ENCODE data around the gene MACROD2.
"Not testable (repeated sequence)": the region's sequence is repeated elsewhere in the genome, so short reads cannot be mapped to it uniquely, and the experiment has no call there.

Gene MACROD2

DNA sequence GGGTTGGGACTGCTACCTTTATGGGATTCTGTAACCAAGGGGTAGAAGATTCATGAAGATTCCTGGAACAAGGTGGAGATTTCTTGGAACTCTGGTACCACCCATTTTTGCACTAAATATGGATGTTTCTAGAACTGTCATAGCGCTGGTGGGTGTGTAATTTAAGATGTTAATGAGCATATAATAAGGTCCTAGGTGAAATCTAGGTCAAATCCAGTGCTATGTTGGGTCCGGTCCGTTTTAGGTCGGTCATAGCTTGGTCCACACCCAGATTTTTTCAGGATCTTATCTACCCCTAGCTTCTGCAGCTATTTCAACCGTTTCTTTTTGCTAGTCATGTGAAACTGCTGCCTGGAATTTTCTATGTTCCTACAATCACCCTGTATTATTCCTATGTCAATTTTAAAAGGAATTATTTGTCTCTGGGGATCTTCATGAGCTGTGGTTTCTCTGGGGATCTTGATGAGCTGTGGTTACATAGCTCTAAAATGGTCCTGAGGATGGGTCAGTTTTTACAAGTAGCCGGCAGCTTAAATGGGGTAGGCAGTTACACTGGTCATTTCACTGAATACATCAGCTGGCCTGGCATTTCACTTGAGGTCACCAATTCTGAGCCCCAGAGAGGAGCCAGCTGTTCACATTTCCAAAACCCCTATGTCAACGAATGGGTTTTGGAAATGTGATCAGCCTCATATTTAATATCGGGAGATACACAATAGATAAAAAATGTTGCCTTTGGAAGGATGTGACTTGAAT, 994.4 kb downstream of the MACROD2 start:
- no peak for DNase-seq
- intact Hi-C loops (cut with DNase I) = no loop called here

DNA sequence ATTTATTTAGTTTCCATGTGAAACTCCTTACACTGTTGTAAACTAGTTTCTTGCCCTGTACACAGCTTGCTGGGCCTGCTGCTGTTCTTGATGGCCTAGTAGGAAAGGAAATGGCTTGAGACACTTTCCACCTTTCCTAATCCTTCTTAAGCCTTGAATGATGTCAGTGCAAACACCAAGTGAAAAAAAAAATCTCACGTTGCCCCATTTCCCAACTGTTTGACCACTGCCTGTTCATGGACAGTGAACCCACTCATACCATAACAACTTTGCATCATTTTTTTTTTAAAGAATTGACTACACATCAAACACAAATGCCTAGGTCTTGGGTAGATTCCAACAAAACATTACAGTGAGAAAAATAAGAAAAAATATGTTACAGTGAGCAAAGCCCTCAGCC, 995.7 kb downstream of the MACROD2 start:
- intact Hi-C loops (cut with DNase I) = no loop called here
- DNase-seq = no peak

DNA sequence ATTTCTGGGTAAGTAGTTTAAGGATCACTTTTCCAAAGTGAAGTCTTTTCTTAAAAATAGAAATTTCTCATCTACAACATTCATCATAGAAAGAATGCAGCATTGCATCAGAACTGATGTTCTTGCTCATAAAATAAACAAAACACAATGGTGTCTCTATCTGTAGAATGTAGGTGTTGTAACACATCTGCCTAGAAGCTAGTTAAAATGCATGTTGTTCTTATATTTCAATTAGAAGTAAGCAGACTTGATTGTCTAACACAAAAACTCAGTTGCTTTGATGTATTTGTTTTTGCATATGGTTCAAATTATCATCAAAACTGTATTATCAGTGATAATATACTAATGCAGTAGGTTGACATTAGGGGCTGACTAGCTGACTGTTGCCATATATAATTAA, 996.8 kb downstream of the MACROD2 start:
- intact Hi-C loops (cut with DNase I) = no loop called here
- no peak for DNase-seq

DNA sequence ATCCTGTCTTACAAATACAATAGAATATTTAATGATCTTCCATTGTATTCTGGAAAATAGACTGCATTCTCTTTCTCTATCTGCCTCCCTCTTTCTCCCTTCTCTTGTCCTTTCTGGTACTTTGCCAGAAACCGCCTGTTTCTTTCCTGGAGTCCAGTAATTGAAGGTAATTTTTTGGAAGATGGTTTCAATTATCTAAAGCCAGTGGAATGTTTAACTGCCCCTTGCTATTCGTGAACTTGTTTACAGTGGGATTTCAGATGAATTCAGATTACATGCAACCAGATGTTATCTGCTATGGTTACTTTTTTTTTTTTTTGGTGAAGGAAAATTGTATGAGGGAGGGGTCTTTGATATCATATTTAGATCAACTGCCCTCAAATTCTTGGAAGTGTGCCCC, 997.6 kb downstream of the MACROD2 start:
- intact Hi-C loops (cut with DNase I) = no loop called here
- no peak for DNase-seq

DNA sequence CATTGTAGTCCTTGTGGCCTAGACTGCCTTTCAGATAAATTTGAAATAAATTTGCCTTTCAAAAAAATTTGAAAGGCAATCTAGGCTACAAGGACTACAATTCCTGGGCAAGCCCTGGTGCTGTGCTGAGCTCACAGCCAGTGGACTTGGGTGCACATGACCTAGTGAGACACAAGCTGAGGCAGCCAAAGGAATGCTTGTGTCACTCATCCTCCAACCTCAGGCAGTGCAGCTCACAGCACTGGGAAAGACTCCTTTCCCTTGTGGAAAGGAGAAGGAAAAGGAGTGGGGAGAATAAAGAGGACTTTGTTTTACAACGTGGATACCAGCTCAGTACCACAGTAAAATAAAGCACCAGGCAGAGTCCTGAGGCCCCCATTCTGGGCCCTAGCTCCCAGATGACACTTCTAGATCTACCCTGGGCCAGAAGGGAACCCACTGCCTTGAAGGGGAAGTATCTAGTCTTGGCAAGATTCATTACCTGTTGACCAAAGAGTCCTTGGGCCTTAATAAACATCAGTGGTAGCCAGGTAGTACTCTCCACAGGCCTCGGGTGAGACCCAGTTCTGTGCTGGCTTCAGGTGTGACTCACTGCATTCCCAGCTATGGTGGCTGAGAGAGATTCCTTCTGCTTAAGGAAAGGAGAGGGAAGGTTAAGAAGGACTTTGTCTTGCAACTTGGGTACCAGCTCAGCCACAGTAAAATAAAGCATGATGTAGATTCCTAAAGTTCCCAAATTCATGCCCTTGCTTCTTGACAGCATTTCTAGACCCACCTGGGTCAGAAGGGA, 1001.8 kb downstream of the MACROD2 start:
- no peak for DNase-seq
- intact Hi-C loops (cut with DNase I) = no loop called here

DNA sequence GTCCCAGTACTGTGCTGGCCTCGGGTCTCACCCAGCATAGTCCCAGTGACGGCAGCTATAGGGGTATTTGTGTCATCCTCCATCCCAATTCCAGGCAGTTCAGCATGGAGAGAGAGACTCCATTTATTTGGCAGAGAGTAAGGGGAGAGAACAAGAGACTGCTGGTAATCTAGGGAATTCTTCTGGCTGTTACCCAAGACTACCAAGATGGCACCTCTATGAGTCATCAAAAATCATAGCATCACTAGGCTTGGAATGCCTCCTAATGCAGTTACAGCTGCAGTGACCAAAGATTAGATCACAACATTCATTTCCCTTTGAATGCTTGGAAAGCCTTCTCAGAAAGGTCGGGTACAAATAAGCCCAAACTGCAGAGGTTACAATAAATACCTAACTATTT, 1002.5 kb downstream of the MACROD2 start:
- intact Hi-C loops (cut with DNase I) = no loop called here
- no peak for DNase-seq

DNA sequence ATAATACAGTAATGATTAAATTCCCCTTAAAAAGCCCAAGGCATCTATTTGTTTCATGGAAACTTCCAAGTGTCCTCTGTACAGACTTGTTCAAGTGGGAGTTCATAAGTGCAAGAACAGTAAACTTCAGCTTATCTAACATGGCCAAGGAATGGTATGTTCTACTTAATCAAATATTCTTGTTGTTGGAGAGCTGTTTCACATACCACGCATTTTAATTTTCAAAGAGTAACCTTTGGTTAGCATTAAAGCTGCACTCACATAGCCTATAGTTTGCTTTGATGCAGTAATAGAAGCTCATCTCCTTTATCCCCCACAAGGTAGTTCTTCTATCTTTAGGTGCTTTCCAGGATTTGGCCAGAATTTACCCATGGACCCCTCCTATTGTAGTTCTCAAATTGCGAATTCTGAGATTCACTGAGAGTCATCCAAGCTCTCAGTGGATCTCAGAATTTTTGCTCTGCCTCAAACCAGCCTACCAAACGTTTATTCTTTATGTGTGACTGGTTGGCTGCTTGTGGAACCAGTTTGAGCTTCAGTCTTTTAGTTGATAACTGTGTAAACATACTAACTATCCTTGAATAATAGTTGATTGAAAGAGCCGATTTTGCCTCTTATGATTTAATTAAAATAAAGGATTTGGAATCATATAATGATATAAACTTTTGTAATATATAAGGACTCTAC, 1010.1 kb downstream of the MACROD2 start:
- DNase-seq = no peak
- intact Hi-C loops (cut with DNase I) = no loop called here

DNA sequence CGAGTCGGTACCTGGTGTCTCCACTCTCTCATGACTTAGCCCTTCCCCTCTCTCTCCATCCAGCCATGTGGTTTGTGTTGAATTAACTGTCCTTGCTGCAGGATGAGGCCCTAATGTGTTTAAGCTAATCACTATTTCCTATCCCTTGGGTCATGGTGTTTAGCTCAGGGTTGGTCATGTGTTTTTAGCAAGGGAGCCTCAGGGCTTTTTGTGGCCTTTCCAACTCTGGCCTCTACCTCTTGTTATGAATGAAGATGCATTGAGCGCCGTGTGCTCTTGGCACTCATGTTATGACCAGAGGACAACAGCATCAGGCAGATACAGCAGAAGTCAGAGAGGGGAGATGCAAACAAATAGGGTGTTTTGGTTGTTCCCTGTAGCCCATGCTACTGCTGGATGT, 1016.3 kb downstream of the MACROD2 start:
- DNase-seq = no peak

DNA sequence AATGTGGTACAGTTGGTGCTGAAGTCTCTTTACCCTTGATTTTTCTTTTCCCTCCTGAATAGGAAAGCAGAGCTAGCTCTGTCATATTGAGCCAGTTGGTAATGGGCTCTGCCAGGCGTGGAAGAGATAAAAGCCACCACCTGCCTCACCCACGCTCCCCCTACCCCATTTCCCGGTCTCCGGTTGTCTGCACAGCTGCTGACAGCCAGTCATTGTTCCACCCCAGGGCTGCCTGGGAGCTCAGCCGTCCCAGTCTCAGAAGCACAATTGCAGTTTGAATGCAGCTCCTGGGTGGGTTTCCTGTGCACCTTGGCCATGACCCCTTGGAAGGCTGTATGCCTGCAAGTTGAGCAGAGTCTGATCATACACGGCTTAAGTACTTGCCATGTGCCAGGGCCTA, 1017.2 kb downstream of the MACROD2 start:
- intact Hi-C loops (cut with DNase I) = no loop called here
- DNase-seq = no peak

More for the DNA sequence above, 1016.3 kb downstream of the MACROD2 start:
- intact Hi-C loops (cut with DNase I) = no loop called here

DNA sequence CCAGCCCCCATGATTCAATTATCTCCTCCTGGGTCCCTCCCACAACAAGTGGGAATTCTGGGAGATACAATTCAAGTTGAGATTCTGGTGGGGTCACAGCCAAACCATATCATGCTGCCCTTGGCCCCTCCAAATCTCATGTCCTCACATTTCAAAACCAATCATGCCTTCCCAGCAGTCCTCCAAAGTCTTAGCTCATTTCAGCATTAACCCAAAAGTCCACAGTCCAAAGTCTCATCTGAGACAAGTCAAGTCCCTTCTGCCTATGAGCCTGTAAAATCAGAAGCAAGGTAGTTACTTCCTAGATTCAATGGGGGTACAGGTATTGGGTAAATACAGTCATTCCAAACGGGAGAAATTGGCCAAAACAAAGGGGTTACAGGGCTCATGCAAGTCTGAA, 1021.6 kb downstream of the MACROD2 start:
- intact Hi-C loops (cut with DNase I); DNase-seq: not testable (repeated sequence)

DNA sequence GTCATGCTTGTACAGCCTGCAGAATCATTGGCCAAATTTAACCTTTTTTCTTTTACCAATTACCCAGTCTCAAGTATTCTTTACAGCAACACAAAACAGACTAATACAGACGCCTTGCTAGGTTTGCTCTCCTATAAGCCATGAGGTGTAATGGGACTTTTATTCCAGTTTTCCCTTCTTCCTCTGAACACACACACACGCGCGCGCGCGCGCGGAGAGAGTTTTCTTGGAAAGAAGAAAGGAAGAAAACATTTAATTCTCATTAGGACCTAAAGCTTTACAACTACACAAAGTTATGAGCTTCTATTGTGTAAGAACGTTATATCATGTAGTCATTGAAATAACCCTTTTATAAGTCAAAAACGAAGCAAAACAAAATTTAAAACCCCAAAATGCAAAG, 1023.6 kb downstream of the MACROD2 start:
- intact Hi-C loops (cut with DNase I) = no loop called here
- no peak for DNase-seq

DNA sequence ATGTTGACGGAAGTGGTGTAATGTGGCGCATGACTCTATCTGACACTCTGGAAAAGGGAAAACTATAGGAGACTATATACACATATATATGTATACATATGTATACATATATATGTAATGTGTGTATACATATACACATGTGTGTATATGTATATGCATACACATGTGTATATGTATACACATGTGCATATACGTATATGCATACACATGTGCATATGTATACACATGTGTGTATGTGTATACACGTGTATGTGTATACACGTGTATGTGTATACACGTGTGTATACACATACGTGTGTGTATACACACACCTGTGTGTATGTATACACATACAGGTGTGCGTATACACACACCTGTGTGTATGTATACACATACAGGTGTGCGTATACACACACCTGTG, 1025.5 kb downstream of the MACROD2 start:
- intact Hi-C loops (cut with DNase I) = no loop called here
- DNase-seq = no peak

DNA sequence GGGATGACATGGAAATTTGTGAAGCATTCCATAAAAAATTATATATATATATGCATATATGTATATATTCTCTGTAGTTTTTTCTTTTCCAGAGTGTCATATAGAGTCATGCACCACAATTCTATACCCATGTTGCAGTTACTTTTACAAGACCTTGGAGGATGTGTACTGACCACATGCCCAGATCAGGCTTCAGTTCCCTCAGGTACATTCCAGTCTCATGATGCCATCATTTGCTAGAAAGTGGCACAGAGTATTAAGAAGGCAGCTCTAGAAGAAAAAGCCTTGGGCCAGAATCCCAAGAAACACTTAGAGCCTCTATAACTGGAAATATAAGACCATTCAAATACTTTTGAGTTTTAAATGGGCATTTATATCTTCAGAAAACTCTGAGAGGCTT, 1027.6 kb downstream of the MACROD2 start:
- intact Hi-C loops (cut with DNase I) = no loop called here
- no peak for DNase-seq

DNA sequence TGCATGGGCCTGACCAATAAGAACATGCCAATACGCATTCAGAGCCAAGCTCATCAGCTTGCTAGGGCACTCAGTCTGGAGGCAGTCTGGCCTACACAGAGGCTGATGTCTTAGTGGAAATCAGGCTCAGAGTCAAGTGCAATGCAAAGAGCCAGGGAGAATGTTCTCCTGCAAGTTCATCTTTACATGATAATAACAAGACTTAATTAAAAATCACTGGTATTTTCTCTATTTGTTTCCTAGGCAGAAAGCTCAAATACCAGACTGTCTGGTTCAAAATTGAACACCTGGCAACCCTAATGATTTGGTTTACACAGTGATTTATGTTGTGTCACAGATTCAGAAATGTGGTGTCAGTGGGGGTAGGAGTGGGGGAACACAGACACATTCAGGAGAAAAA, 1031.4 kb downstream of the MACROD2 start:
- no peak for DNase-seq
- intact Hi-C loops (cut with DNase I) = no loop called here

DNA sequence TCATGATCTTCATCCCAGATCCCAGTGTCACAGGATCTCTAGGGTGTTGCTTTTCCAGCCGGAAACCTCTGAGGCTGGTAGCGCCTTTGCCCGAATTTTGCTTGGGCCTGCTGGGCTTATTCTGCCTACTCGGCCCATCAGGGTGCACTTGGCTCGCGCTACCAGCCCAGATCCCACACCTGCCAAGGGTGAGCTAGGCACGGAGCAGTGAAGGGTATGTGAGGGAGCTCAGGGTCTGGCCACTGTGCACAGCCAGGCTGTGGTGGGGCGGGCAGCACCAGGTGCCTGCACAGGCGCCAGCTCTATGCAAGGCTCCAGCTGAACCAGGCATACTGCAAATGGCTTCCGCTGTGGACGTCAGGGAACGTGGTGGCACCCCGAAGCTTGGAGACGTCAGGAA, 1035.5 kb downstream of the MACROD2 start:
- intact Hi-C loops (cut with DNase I) = no loop called here
- DNase-seq = no peak

DNA sequence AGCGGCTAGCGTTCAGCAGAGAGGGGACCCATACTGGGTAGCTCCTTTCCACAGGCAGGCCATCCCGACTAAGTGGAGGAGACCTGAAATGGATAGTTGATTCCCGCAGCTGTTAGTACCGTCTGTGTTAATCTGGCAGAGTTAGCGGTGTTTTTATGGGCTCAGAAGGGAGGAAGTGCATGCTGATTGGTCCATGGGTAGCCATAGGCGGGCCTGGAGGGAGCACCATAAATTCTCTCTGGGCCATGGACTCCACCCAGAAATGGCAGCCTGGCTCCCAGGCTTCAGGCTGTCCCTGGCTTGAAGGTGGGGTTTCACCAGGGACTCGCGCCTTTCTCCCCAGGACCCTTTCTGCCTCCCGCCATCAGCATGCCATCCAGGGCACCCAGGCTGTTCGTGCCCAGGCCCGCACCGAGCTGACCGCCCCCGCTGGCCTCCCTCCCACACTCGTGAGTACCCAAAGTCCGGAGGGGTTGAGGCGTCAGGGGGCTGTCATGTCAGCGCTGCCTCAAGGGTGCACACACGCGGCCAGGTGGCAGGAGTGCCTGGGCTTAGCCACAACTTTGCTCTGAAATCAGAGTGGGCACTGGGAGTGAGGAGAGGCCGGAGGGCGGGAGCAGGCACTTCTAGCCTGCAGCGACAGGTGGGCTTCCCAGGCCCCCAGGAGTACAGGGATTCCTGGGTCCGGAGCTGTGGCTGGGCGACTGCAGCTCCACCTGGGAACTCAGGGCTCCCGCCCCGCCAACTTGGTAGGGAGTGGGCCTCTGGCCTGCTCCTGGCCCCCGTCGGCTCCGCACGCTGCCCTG, 1036.4 kb downstream of the MACROD2 start:
- DNase-seq = no peak
- intact Hi-C loops (cut with DNase I) = no loop called here

DNA sequence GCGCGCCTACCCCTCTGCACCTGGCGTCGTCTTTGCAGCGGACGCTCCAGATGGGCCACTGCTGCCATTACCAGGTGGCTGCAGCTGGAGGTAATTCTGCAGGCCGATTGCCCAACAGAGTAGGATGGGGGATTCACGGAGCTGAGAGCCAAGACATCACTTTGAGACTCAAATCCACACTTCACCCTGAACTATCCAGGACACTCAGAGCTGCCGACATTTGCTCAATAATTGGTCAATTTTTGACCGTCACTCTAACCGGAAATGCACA, 1037.0 kb downstream of the MACROD2 start:
- no peak for DNase-seq
- intact Hi-C loops (cut with DNase I) = no loop called here

DNA sequence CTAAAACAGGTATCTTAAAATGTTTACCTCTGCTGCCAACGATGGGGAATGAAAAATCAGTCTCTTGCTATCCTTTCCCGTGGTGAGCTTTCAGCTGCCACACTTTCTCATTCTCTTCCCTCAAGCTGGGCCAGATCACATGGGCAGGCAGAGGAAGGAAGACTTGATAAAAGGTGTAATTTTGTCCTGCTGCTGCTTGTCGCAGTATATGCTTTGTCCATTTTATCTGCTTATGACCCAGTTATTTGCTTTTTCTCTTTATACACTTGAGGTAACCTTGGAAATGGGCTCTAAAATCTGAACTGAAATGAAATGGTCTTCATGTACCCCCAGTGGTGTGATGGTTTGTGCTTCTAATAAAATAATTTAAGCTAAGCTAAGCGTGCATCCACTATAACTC, 1038.0 kb downstream of the MACROD2 start:
- intact Hi-C loops (cut with DNase I) = no loop called here
- DNase-seq = no peak

DNA sequence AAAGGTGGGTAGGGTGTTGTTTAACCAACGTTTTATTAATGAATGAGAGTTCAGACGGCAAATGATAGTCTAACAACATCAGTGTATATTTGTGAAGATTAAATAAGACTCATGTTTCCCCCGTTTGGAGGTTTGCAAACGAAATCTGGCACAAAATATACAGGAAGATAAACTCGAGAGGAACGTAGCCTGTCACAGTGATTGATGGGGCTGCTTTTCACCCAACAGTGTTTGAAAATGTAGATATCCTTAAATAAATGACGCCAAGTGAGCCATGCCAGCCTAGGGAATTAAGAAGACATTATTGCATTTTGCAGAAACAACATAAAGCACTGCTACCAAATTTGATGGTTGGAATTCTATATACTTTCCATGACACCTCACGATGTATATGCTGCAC, 1038.6 kb downstream of the MACROD2 start:
- intact Hi-C loops (cut with DNase I) = no loop called here
- DNase-seq = no peak

DNA sequence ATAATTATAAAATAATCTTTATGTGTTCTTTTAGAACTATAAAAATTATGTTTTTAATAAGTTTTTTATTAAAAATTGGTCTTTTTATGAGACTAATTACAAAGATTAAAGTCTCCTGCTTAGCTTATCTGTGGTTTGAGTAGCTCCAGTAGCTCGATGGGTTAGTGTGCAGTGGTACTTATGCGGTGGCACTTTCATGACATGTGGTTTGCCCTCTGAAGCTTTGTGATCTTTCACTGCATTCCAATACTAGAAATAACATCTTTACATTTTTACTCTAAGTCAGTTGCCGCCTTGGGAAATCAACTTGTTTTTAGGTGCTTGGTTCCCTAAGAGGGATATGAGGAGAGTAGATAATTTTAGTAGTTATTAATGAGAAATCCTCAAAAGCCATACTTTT, 1041.6 kb downstream of the MACROD2 start:
- no peak for DNase-seq
- intact Hi-C loops (cut with DNase I) = no loop called here

Measured in head of caudate nucleus (tissue), 42 donors.